GM18526 (cell line): Measurements from ENCODE around the gene CFAP61.

Source experiments
- POLR2A ChIP-seq: IDR thresholded peaks from 3 replicates; pipeline ENCODE4 v1.6.1; 2011; ENCODE audit not compliant: insufficient read length; ENCODE audit errors: extremely low read depth

CFAP61 gene

DNA sequence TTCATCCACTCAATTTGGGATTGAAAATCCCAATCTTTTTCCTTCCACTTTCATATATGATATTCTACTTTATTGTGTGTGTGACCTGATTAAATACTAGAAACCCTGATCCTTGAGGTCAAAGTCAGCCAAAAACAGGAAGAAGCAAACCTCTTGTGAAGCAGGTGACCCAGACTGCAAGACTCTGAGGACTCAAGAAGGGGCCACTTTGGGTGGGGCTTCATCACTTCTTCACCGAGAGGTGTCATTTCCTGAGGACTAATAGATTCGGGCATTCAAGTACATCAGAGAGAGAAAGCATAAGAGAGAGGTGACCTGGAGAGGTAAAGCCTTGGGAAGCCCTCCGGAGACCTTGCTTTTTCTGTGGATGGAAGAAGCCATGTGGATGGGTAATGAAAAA is 129.0 kb downstream of the CFAP61 start:
- no peak for TF ChIP-seq POLR2A

DNA sequence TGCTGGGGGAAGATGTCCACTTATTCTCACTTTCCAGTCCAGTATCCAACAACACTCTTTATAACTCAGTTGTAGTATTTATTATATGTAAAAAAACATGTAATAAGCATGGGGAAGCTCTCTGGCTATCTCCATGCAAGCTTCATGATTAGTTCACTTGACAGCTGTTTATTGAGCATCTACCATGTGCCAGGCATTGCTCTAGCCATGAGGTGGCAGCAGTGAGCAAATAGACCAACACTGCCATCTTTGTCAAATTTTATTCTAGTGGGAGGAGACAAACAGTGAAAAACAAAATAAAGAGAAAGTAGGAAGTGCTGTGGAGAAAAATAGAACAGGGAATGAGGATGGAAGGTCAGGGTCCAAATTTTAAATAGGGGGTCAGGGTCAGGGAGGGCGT is 131.8 kb downstream of the CFAP61 start:
- TF ChIP-seq POLR2A = no peak

DNA sequence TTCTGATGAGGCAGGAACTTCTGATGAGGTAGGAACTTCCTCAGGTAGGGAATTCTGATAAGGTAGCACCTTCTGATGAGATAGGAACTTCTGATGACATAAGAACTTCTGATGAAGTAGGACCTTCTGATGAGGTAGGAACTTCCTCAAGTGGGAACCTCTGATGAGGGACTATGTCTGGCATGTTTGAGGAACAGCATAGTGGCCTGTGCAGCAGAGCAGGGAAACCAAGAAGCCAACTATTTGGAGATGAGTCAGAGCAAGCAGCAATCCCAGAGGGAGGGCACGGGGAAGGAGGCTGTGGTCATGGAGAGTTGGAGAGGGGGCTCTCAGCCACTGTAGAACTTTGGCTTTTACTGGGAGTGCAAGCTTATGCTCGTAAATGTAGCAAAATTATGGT is 132.4 kb downstream of the CFAP61 start:
- no peak for TF ChIP-seq POLR2A

DNA sequence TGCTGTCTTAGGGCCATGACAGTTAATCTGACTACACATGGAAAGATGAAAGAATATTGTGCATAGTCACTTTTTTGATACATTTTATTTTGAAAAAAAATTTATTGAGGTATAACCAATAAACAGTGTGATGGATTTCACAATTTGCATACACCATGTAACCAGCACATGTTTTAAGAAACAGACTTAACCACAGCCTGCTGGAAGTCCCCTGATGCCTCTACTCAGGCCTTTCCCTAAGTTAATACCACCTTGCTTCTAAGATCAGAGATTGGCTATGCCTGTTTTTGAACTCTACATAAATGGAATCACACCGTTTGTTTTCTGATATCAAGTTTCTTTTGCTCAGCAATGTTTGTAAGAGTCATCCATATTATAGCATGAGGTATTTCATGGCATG is 136.3 kb downstream of the CFAP61 start:
- TF ChIP-seq POLR2A = no peak

DNA sequence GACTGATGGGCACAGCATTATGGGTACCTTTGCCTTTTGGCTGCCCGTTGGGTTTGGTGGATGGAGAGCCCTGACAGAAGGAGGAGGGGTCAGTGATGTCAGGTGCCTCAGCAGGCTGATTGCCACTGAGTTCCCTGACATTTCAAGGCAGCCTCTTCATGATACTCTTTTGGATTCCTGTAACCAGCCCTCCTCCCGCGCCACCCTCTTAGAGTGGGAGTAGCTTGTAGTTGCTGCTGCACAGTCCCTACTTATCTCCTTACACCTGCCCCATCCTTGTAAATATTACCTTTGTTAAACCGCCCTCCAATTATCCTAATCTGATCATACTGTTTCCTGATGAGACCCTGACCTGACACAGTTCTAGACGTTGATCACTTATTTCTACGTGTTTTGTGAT is 140.0 kb downstream of the CFAP61 start:
- no peak for TF ChIP-seq POLR2A

DNA sequence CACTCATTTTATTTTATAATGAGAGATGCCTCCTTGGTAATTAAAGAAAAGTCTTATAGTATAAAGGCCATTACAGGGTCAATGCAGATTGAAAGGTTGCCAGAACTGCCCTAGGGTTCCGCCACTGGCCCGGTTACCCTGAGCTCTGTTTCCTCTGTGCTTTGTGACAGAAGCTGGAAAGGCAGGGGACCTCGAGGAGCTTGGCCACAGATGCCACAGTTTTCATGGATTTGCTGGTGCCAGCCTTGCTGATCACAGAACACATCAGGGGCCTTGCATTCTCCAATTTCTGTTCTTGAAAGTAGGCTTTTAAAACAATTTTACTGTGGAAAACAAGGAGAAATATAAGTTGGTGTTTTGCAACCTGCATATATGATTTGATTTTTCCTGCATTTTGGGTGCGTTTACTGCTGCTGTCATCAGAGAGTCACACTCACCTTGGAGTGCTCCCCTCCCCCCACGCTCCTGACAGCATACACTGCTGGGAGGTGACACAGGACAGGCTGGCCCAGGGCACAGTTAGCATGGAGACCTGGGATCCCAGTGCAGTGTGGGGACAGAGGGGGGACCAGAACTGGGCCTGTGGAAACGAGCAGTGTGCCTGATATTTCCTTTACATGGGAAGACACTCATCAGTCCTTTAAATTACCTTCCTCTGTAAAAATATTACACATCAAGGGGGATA is 142.8 kb downstream of the CFAP61 start:
- no peak for TF ChIP-seq POLR2A

DNA sequence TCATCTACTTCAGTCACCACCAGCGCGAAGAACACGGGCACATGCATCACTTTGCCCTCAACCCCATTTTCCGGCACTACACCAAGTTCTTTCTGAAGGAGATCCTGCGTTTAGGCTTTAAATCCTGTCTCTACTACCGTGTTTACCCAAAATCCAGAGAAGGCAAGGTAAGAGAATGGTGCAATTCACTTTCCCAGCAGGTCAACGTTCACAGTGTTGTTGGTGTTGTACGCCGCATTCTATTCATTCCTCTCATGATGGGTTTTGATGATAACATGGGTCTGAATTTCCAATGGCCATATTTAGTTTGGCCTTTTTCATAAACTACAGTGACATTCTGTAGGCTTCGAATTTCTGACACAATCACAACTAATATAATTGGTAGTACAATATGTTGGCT is 144.3 kb downstream of the CFAP61 start:
- no peak for TF ChIP-seq POLR2A

DNA sequence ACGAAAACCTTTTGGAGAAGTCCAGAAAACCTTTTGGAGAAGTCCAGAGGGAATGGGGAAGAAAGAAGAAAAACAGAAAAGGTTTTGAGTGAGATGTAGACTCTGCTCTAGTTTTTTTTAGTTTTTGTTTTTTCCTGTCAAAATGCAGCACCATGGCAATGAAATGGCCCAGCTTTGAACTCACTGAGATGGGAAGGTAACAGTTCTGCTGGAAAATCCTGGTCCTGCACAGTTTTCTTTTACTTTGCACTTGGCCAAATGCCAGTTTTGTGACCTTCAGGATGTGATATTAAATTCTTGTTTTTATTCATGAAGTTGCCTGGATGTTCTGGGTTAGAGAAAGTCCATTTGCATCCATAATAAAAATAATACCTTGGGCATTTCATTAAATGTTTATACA is 145.7 kb downstream of the CFAP61 start:
- TF ChIP-seq POLR2A = no peak

DNA sequence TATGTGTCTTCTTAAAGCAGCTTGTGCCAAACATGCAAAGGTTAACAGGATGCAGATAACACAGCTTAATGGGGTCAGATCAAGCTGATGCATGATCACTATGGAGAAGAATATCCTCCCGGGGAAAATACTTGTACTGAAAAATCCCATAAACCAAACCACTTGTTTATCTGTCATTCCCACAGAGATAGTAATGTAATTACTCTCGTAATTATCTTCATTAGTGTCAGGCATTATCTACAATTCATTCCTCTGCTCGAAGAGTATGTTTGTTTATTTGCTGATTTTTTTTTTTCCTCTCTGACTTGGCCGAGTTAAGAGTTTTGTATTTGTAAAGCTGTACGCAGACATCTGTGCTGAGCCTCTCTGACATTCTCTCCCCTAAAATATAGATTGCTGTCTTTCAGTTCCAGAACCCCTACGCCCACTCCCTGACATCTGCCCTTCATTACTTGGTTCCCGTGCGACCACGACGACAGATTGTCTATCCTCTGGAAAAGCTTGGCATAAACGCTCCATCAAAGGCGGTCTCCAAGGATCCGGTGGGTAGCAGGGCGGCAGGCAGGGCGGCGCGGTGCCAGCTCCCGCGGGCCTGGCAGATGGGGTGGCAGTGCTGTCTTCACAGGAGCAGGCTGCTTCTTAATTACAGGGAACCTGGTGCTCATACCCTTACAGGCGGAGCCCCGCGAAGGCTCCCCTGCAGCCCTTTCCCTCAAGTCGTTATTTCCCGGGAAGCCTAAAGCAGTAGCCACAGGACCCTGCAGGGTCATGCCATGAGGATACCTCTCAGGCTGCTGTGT is 147.2 kb downstream of the CFAP61 start:
- TF ChIP-seq POLR2A = no peak

DNA sequence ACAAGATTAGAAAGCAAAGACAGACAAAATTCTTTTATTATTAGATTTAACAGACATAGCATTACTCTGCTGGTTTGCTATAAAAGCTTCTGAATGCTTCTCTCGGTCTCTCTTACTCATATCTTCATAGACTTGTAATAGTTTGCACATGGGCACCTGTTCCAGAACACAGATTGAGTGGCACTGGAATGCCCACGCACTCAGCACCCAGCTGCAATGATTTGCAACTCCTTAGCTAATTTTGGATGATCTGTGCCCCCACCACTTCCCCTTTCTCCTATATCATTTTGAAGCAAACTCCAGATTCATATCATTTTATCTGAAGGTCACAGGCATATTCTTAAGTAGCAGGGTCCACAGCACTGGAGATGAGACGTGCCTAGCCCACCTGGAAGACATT is 148.8 kb downstream of the CFAP61 start:
- no peak for TF ChIP-seq POLR2A

DNA sequence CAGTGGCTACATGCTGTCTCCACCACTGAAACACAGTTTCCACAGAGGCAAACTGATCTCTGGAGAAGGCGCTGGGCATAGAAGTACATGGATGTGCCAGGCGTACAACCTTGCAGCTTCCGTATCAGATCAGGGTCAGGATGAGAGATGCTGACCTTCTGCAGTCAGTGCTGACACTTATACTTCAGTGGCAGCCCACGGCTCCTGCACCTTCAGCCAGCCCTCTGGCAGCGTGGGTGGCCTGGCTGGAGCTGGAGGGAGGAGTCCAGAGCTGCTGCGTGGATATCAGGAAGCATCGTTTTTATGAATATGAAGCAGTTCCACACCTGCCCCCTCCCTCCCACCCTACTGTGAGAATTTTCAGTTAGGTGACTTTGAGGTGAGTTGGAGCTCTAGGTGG is 149.3 kb downstream of the CFAP61 start:
- TF ChIP-seq POLR2A = no peak

DNA sequence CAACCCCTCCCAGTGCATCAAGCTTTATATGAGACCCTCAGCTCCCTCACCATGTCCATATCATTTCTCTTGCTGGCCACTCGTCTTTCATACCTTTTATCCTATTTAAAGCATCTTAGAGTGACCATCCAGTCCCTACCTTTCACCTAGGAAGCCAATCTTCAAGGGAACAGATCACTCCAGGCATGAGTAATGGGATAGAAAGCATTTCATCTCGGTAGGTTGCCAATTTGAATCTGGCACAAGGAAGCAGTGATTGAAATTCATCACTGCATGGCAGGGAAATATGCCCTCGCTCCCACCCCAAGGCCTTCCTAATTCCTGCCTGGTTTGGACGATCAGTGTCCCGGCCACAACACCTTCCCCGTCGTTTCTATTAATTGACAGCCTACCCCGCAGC is 150.4 kb downstream of the CFAP61 start:
- TF ChIP-seq POLR2A = no peak

DNA sequence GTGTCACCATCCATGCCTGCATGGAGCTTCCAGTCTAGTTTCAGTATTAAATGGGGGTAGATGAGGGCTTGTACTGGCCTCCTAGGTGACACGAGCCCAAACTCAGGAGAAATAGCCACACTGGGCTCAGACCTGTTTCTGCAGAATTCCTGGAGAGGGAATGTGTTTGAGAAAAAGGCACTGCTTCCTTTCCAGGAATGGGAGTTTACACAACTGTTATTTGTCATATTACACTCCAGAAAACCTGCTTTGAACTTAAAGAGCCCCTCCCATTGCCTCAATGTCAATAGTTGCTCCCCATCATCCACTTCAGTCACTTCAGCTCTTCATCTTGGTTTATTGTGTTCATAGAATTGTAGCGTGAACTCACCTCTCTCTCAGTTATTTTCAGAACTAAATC is 151.5 kb downstream of the CFAP61 start:
- no peak for TF ChIP-seq POLR2A

DNA sequence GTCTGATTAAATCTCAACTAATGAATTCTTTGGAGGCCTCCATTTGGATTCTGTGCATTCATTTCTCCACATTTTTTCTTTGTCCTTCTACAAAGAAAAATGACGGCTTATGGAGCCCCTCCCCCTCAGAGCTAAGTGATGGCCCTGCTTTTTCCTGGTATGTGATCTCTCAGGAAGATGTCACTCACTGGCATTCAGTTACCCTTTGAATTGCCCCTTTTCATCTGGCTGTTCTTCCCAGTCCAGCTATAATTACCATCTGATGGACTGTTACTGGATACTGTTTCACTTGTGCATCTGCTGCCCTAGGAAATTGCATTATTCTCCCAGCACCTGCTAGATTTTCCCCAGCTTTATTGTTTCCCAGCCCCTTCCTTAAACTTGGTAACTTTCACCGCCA is 151.9 kb downstream of the CFAP61 start:
- no peak for TF ChIP-seq POLR2A

DNA sequence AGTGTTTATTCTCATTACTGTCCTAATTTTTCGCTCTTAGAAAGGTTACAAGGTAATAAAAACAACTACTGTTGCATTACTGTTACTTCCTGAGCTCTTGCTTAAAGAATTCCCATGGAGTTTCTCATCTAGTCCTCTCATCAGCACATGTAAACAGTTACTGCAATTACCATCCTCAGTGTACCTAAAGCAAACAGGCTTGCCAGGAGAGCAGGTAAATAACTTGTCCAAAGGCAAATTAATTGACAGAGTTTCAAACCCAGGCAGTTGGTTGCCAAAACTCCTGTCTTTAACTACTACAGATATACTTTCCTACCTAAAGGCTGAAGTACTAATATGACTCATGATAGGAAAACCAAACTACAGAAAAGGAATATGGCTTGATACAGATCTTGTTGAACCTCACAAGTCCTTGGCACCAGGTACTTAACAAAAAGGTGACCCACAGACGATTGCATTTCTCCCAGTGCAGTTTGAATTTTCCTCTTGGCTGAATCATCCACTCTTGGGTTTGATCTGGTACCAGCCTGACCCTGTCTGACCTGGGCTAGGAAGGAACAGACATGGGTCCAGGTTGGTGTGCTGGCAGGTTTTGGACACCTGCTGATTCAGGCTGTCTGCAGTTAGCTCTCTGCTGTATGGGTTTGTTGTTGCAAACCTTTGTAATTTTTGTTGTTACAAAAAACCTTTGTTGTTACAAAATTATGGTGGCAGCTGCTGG is 153.0 kb downstream of the CFAP61 start:
- no peak for TF ChIP-seq POLR2A

DNA sequence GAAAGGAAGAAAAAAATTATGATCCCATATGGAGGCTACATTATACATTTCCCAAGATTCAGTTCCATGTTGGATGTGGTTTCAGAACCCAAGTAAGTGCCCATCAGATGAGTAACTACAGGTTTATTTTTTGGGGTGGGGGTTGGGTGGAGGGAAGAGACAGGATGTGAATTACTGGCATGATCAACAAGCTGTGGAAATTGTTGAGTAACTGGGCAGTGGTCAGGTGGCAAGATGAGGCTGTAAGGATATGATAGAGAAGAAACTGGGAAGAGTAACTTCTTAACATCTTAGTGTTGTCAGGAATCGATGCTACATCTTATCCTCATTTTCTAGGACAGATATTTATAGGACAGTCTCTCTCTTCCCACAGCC is 153.5 kb downstream of the CFAP61 start:
- TF ChIP-seq POLR2A = no peak
